ENCODE data around the gene CBX4.

Gene CBX4

DNA sequence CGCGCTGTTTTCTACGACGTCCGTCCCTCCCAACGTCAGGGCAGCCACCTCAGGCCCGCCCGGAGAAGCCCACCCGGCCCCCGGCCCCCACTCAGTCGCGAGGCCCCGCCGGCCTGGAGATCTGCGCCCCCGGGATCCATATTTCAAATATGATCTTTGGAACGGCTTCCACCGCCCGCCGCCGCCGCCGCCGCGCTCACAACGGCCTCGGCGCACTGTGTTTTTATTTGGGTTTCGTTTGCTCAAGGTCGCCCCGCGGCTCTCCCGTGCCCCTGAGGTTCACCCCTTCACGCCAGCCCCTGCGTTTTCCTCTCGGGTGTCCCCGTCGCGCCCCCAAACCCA is 4.2 kb upstream of the CBX4 start:
- TF ChIP-seq, protein P1, sequence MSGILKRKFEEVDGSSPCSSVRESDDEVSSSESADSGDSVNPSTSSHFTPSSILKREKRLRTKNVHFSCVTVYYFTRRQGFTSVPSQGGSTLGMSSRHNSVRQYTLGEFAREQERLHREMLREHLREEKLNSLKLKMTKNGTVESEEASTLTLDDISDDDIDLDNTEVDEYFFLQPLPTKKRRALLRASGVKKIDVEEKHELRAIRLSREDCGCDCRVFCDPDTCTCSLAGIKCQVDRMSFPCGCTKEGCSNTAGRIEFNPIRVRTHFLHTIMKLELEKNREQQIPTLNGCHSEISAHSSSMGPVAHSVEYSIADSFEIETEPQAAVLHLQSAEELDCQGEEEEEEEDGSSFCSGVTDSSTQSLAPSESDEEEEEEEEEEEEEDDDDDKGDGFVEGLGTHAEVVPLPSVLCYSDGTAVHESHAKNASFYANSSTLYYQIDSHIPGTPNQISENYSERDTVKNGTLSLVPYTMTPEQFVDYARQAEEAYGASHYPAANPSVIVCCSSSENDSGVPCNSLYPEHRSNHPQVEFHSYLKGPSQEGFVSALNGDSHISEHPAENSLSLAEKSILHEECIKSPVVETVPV (CRISPR knock-in tag; IDR thresholded peaks at IDR 0.05) = no peak
- TF ChIP-seq, protein P2, sequence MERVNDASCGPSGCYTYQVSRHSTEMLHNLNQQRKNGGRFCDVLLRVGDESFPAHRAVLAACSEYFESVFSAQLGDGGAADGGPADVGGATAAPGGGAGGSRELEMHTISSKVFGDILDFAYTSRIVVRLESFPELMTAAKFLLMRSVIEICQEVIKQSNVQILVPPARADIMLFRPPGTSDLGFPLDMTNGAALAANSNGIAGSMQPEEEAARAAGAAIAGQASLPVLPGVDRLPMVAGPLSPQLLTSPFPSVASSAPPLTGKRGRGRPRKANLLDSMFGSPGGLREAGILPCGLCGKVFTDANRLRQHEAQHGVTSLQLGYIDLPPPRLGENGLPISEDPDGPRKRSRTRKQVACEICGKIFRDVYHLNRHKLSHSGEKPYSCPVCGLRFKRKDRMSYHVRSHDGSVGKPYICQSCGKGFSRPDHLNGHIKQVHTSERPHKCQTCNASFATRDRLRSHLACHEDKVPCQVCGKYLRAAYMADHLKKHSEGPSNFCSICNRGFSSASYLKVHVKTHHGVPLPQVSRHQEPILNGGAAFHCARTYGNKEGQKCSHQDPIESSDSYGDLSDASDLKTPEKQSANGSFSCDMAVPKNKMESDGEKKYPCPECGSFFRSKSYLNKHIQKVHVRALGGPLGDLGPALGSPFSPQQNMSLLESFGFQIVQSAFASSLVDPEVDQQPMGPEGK (CRISPR knock-in tag; IDR thresholded peaks at IDR 0.05; ENCODE audit: borderline replicate concordance) = no peak
- no peak for TF ChIP-seq ZNF8 (CRISPR knock-in tag; IDR thresholded peaks at IDR 0.05)
- TF ChIP-seq ZFP30 (CRISPR knock-in tag; IDR thresholded peaks at IDR 0.05) = no peak
- TF ChIP-seq, protein P3, sequence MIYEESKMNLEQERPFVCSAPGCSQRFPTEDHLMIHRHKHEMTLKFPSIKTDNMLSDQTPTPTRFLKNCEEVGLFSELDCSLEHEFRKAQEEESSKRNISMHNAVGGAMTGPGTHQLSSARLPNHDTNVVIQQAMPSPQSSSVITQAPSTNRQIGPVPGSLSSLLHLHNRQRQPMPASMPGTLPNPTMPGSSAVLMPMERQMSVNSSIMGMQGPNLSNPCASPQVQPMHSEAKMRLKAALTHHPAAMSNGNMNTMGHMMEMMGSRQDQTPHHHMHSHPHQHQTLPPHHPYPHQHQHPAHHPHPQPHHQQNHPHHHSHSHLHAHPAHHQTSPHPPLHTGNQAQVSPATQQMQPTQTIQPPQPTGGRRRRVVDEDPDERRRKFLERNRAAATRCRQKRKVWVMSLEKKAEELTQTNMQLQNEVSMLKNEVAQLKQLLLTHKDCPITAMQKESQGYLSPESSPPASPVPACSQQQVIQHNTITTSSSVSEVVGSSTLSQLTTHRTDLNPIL (CRISPR knock-in tag; IDR thresholded peaks at IDR 0.05; ENCODE audit: low read depth) = no peak
- no peak for TF ChIP-seq BACH2 (CRISPR knock-in tag; IDR thresholded peaks at IDR 0.05; ENCODE audit: borderline replicate concordance)
- TF ChIP-seq TOX (CRISPR knock-in tag; IDR thresholded peaks at IDR 0.05; ENCODE audit: borderline replicate concordance) = no peak
- TF ChIP-seq PPARA (CRISPR knock-in tag; IDR thresholded peaks at IDR 0.05; ENCODE audit: borderline replicate concordance) = no peak
- no peak for TF ChIP-seq ZNF565 (CRISPR knock-in tag; conservative IDR thresholded peaks at IDR 0.05; ENCODE audit: low read depth)
- TF ChIP-seq GLIS3 (CRISPR knock-in tag; IDR thresholded peaks at IDR 0.05) = no peak
- ATAC-seq = no peak

DNA sequence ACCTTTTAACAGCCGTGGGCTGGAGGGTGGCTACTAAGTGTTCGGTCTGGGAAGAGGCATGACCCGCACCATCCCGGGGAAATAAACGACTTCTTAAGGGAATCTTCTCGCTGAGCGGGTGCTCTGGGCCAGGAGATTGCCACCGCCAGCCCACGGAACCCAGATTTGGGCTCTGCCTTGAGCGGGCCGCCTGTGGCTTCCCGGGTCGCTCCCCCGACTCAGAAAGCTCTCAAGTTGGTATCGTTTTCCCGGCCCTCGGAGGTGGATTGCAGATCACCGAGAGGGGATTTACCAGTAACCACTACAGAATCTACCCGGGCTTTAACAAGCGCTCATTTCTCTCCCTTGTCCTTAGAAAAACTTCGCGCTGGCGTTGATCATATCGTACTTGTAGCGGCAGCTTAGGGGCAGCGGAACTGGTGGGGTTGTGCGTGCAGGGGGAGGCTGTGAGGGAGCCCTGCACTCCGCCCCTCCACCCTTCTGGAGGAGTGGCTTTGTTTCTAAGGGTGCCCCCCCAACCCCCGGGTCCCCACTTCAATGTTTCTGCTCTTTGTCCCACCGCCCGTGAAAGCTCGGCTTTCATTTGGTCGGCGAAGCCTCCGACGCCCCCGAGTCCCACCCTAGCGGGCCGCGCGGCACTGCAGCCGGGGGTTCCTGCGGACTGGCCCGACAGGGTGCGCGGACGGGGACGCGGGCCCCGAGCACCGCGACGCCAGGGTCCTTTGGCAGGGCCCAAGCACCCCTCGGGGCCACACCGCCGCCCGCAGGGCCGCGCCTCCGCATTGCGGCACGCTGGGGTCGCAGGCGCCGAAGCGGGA is 3.6 kb upstream of the CBX4 start:
- ATAC-seq = no peak
- no peak for TF ChIP-seq TCF4 (CRISPR knock-in tag; IDR thresholded peaks at IDR 0.05; ENCODE audit: borderline replicate concordance)
- no peak for TF ChIP-seq ZC3H10 (CRISPR knock-in tag; IDR thresholded peaks at IDR 0.05)
- TF ChIP-seq BACH2 (CRISPR knock-in tag; IDR thresholded peaks at IDR 0.05; ENCODE audit: borderline replicate concordance) = no peak
- TF ChIP-seq CSDC2 (CRISPR knock-in tag; IDR thresholded peaks at IDR 0.05) = no peak
- TF ChIP-seq, protein P4, sequence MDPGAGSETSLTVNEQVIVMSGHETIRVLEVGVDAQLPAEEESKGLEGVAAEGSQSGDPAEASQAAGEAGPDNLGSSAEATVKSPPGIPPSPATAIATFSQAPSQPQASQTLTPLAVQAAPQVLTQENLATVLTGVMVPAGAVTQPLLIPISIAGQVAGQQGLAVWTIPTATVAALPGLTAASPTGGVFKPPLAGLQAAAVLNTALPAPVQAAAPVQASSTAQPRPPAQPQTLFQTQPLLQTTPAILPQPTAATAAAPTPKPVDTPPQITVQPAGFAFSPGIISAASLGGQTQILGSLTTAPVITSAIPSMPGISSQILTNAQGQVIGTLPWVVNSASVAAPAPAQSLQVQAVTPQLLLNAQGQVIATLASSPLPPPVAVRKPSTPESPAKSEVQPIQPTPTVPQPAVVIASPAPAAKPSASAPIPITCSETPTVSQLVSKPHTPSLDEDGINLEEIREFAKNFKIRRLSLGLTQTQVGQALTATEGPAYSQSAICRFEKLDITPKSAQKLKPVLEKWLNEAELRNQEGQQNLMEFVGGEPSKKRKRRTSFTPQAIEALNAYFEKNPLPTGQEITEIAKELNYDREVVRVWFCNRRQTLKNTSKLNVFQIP (CRISPR knock-in tag; IDR thresholded peaks at IDR 0.05; ENCODE audit: borderline replicate concordance, low read depth) = no peak
- no peak for TF ChIP-seq ZFP3 (CRISPR knock-in tag; IDR thresholded peaks at IDR 0.05)
- no peak for TF ChIP-seq ISL1 (CRISPR knock-in tag; IDR thresholded peaks at IDR 0.05)
- TF ChIP-seq, protein P3 (CRISPR knock-in tag; IDR thresholded peaks at IDR 0.05; ENCODE audit: low read depth) = no peak
- TF ChIP-seq, protein P2 (CRISPR knock-in tag; IDR thresholded peaks at IDR 0.05; ENCODE audit: borderline replicate concordance) = no peak
- no peak for TF ChIP-seq GLIS3 (CRISPR knock-in tag; IDR thresholded peaks at IDR 0.05)
- TF ChIP-seq ZFP30 (CRISPR knock-in tag; IDR thresholded peaks at IDR 0.05) = no peak
- TF ChIP-seq, protein P5, sequence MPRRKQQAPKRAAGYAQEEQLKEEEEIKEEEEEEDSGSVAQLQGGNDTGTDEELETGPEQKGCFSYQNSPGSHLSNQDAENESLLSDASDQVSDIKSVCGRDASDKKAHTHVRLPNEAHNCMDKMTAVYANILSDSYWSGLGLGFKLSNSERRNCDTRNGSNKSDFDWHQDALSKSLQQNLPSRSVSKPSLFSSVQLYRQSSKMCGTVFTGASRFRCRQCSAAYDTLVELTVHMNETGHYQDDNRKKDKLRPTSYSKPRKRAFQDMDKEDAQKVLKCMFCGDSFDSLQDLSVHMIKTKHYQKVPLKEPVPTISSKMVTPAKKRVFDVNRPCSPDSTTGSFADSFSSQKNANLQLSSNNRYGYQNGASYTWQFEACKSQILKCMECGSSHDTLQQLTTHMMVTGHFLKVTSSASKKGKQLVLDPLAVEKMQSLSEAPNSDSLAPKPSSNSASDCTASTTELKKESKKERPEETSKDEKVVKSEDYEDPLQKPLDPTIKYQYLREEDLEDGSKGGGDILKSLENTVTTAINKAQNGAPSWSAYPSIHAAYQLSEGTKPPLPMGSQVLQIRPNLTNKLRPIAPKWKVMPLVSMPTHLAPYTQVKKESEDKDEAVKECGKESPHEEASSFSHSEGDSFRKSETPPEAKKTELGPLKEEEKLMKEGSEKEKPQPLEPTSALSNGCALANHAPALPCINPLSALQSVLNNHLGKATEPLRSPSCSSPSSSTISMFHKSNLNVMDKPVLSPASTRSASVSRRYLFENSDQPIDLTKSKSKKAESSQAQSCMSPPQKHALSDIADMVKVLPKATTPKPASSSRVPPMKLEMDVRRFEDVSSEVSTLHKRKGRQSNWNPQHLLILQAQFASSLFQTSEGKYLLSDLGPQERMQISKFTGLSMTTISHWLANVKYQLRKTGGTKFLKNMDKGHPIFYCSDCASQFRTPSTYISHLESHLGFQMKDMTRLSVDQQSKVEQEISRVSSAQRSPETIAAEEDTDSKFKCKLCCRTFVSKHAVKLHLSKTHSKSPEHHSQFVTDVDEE (CRISPR knock-in tag; IDR thresholded peaks at IDR 0.05) = no peak
- no peak for TF ChIP-seq OSR1 (CRISPR knock-in tag; IDR thresholded peaks at IDR 0.05)

Measured in SK-N-SH treated with all-trans-retinoic acid at 6 μM for 48 hours (cell line).